HG02610 (cell line): ENCODE data around the gene NOP14.
"Not testable (repeated sequence)": the region's sequence is repeated elsewhere in the genome, so short reads cannot be mapped to it uniquely, and the experiment has no call there.

Experiments
- ATAC-seq: cut with Tn5 transposase; IDR thresholded peaks from one replicate; pipeline ENCODE4 v1.9.1; 2021; ENCODE audit warnings: mild to moderate bottlenecking, moderate library complexity; ENCODE audit not compliant: unreplicated experiment

The NOP14 gene

GRCh38 chr4:2962614-2963174 is 512 bp downstream of the NOP14 start:
- ATAC-seq, result peak; percentile 19

- no peak for ATAC-seq
Measured at GRCh38 chr4:2961811-2962441, 1.3 kb downstream of the NOP14 start.

GRCh38 chr4:2961421-2961810 is 1.8 kb downstream of the NOP14 start:
- ATAC-seq, result no peak

- ATAC-seq, result not testable (repeated sequence)
Measured at GRCh38 chr4:2960450-2960849, 2.8 kb downstream of the NOP14 start.

GRCh38 chr4:2958446-2958845 is 4.8 kb downstream of the NOP14 start:
- ATAC-seq, result no peak

- not testable (repeated sequence) for ATAC-seq
Measured at GRCh38 chr4:2955186-2956044, 7.8 kb downstream of the NOP14 start.

- peak; percentile 62 for ATAC-seq
Measured at GRCh38 chr4:2954358-2955185, 8.6 kb downstream of the NOP14 start.

- ATAC-seq, result no peak
Measured at GRCh38 chr4:2953496-2953895, 9.7 kb downstream of the NOP14 start.

- ATAC-seq, result no peak
Measured at GRCh38 chr4:2950221-2950989, 12.8 kb downstream of the NOP14 start.

- no peak for ATAC-seq
Measured at GRCh38 chr4:2949782-2950125, 13.5 kb downstream of the NOP14 start.

GRCh38 chr4:2948895-2949781 is 14.1 kb downstream of the NOP14 start:
- ATAC-seq, result no peak

- ATAC-seq, result no peak
Measured at GRCh38 chr4:2947926-2948325, 15.3 kb downstream of the NOP14 start.

GRCh38 chr4:2946812-2947600 is 16.2 kb downstream of the NOP14 start:
- ATAC-seq, result no peak

GRCh38 chr4:2945619-2946604 is 17.3 kb downstream of the NOP14 start:
- ATAC-seq, result not testable (repeated sequence)

GRCh38 chr4:2944586-2945526 is 18.4 kb downstream of the NOP14 start:
- no peak for ATAC-seq

GRCh38 chr4:2944091-2944482 is 19.1 kb downstream of the NOP14 start:
- no peak for ATAC-seq
